ENCODE data around the gene NCR3LG1.

GRCh38 chr11:17387811-17388210, 36.2 kb downstream of the NCR3LG1 start:
- no peak for TF ChIP-seq POLR2A (IDR thresholded peaks at IDR 0.05)
- TF ChIP-seq, protein P1, sequence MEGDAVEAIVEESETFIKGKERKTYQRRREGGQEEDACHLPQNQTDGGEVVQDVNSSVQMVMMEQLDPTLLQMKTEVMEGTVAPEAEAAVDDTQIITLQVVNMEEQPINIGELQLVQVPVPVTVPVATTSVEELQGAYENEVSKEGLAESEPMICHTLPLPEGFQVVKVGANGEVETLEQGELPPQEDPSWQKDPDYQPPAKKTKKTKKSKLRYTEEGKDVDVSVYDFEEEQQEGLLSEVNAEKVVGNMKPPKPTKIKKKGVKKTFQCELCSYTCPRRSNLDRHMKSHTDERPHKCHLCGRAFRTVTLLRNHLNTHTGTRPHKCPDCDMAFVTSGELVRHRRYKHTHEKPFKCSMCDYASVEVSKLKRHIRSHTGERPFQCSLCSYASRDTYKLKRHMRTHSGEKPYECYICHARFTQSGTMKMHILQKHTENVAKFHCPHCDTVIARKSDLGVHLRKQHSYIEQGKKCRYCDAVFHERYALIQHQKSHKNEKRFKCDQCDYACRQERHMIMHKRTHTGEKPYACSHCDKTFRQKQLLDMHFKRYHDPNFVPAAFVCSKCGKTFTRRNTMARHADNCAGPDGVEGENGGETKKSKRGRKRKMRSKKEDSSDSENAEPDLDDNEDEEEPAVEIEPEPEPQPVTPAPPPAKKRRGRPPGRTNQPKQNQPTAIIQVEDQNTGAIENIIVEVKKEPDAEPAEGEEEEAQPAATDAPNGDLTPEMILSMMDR (IDR thresholded peaks at IDR 0.05) = no peak
- no peak for TF ChIP-seq POLR2AphosphoS5 (IDR thresholded peaks at IDR 0.05)
